SU-DHL-6 (cell line): ENCODE measurements around the gene EDAR.

Experiments used
- EZH2phosphoT487 ChIP-seq: fragments of 200-600 bp; sonication (generic), shearing (Covaris generic); conservative IDR thresholded peaks from 2 replicates; pipeline ENCODE4 v1.6.1; 2018; ENCODE audit warnings: mild to moderate bottlenecking, antibody characterized with exemption, low read length, moderate library complexity, mixed read lengths
- TF ChIP-seq, protein P1 (sequence below): fragments of 200-600 bp; sonication (generic); IDR thresholded peaks from one replicate; pipeline ENCODE4 v1.5.1; 2017; ENCODE audit warnings: antibody characterized with exemption, mild to moderate bottlenecking, low read length, moderate library complexity; ENCODE audit not compliant: insufficient read depth, poor library complexity, severe bottlenecking

DNA sequence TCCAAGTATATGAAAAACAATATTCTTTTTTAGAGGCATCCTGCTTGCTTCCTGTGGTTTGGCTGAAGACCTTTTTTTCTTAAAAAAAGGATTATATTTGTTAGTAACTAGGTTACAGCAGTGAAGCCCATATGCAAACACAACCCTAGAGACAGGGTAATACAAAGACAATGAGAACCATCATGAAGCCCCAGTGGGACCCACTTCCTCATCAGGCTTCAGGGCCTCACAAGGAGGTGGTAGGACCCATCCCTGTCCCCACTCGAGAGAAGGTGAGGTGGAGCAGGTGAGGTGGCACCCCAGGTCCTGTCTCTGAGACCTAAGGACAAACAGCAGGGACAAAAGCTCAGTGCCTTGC lies 80.3 kb downstream of the EDAR start:
- TF ChIP-seq, protein P1, sequence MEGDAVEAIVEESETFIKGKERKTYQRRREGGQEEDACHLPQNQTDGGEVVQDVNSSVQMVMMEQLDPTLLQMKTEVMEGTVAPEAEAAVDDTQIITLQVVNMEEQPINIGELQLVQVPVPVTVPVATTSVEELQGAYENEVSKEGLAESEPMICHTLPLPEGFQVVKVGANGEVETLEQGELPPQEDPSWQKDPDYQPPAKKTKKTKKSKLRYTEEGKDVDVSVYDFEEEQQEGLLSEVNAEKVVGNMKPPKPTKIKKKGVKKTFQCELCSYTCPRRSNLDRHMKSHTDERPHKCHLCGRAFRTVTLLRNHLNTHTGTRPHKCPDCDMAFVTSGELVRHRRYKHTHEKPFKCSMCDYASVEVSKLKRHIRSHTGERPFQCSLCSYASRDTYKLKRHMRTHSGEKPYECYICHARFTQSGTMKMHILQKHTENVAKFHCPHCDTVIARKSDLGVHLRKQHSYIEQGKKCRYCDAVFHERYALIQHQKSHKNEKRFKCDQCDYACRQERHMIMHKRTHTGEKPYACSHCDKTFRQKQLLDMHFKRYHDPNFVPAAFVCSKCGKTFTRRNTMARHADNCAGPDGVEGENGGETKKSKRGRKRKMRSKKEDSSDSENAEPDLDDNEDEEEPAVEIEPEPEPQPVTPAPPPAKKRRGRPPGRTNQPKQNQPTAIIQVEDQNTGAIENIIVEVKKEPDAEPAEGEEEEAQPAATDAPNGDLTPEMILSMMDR = no peak
- TF ChIP-seq EZH2phosphoT487 = no peak
